Activated gamma-delta T cell treated with anti-CD3 and anti-CD28 coated beads, Interleukin-2, amount 50 U/mL, for 16 hours (primary cell): ENCODE measurements around the gene PTPN1.
A peak's percentile ranks its signal among the peaks of the same experiment; 100 is the strongest.

ENCODE experiments used
- DNase-seq: peaks from one replicate; pipeline ENCODE4 v3.0.0-alpha.2; 2020; ENCODE audit warnings: low read depth

Gene PTPN1

DNA sequence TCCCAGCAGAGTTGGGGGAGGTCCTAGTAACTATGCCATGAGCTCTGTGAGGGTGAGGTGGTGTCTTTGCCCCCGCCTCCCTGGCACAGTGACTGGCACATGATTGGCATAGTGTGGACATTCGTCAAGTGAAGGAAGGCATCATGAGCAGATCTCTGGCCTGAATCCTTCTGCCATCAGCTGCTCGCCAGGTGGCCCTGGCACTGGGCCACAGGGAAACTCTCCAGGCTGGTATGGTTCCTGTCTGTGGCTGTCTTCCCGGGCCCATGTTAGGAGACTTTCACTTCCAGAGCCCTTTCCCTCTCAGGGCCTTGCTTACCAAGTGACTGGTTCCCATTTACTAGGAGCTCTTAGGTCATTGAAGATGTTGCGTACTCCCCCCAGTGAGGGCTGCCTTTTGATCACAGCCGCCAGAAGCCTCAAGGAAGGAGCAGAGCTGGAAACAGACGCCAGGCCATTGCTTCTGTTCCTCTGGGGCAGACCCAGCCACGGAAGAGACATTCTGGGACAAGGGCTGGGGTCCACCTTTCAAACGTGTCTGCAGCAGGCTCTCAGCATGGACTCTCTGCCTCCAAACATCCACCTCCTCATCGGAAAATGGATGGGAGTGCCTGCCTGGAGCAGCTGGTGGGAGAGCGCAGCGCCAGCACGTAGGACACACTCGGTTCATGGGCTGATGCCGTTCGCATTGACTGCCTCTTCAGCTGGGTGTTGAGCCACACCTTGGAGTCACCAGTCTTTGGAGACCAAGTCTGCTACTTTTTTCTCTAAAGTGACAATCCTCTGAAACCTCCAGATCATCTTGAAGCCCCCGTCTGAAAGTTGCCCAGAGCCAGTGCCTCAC is 67.2 kb downstream of the PTPN1 start:
- DNase-seq, result no peak

DNA sequence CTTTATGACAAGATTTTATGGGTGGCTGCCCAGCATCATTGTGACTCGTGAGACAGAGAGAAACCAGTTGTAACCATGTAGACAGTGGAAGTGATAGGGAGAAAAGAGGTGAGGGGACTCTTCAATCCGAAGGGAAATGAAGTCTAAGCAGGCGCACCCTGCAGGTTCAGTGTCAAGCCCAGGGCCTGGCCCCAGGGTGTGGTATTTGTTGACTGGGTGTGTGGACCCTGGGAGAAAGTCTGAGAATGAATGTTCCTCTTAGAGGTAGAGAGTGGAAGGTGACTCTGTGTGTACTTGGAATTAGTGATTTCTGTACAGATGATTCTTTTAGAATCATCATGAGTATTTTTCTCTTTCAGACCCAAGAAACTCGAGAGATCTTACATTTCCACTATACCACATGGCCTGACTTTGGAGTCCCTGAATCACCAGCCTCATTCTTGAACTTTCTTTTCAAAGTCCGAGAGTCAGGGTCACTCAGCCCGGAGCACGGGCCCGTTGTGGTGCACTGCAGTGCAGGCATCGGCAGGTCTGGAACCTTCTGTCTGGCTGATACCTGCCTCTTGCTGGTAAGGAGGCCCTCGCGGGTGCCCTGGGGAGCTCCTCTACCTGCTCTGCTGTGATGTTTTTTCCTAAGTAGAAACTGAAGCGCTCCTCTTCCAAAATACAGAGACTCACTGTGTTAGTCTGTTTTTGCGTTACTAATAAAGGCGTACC is 68.0 kb downstream of the PTPN1 start:
- DNase-seq, result no peak

DNA sequence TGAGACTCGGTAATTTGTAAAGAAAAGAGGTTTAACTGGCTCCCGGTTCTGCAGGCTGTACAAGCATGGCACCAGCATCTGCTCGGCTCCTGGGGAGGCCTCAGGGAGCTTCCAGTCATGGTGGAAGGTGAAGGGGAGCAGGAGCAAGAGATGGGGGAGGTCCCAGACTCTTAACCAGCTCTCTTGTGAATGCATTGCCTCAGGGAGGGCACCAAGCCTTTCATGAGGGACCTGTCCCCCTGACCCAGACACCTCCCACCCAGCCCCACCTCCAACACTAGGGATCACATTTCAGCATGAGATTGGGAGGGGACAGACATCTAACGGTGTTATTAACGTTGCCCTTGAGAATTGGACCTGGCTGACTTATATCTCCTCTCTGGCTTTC is 68.6 kb downstream of the PTPN1 start:
- no peak for DNase-seq

DNA sequence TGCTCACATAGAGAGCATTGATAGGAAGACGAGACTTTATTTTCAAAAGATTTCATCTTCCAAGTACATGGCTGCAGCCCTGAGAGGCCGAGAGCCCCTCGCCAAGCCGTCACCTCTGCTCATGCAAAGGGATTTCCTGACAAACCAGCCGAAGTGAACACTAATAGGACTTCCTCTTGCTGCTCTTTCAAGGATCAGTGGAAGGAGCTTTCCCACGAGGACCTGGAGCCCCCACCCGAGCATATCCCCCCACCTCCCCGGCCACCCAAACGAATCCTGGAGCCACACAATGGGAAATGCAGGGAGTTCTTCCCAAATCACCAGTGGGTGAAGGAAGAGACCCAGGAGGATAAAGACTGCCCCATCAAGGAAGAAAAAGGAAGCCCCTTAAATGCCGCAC is 69.3 kb downstream of the PTPN1 start:
- DNase-seq, result no peak

DNA sequence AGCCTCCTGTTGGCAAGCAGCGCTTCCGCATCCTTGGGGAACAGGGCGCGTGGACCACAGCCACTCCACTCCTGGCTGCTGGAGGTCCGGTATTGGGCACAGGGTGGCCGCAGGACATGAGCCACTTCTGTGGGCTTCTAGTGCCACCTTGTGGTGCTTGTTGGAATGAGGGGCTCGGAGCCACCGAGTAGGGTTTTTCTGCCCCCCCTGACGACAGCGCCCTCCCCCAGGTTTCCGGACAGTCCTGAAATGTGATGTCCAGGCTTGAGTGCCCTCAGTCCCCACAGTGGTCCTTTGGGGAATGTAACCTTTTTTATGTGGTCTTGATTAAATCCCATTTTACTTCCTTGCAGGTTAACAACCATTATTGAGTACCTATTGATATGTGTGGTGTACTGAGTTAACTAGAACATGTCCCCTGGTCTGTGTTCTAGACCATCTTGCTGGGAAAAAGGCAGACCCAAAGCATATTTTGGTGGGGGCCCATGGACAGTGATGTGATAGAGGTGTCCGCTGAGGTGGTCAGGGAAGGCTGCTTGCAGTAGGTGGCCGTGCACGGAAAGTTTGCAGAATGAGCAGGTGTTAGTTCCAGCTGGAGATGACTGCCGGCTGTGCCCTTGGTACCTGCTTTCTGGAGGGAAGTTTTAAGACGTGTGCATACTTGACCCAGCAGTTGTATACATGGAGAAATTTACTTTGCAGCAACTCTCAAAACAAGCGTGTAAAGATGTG is 70.0 kb downstream of the PTPN1 start:
- DNase-seq, result peak; percentile 31

DNA sequence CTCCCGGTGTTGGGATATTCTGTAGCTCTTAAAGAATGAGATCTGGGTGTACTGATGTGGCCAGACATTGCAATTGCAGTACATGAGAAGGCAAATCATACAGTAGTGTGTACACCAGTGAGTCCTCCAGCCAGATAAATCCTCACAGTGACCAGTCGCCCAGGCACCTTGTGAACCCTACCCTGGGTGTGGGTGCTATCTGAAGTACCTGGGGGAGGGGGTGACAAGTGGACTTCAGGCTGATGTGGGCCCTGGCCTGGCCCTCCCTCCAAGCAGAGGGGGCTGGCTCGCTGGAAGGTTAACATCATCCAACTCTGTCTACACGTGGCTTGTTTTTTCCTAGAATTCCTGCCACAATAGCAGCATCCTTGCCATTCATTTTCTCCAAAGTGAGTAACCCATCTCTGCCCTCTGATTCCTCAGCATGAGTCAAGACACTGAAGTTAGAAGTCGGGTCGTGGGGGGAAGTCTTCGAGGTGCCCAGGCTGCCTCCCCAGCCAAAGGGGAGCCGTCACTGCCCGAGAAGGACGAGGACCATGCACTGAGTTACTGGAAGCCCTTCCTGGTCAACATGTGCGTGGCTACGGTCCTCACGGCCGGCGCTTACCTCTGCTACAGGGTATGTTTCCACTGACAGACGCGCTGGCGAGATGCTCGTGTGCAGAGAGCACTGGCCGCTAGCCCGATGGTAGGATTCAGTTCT is 70.8 kb downstream of the PTPN1 start:
- no peak for DNase-seq

DNA sequence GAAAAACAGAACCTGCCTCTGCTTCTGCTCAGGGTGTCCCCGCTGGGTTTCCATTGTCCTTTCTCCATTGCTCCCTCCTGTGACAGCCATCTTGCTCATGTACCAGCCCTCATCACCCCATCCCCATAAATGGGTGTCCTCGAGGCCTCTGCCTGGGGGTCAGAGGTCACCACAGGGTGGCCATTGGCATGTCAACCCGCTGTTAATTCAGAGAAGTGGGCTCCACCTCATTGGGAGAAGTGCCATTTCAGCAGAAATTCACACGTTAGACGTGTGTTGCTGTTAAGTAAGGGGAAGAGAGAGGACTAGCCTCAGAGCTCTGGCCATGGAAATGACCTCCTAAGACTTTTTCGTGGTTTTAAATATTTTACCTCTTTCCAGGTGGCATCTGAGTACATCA is 71.9 kb downstream of the PTPN1 start:
- DNase-seq, result no peak

DNA sequence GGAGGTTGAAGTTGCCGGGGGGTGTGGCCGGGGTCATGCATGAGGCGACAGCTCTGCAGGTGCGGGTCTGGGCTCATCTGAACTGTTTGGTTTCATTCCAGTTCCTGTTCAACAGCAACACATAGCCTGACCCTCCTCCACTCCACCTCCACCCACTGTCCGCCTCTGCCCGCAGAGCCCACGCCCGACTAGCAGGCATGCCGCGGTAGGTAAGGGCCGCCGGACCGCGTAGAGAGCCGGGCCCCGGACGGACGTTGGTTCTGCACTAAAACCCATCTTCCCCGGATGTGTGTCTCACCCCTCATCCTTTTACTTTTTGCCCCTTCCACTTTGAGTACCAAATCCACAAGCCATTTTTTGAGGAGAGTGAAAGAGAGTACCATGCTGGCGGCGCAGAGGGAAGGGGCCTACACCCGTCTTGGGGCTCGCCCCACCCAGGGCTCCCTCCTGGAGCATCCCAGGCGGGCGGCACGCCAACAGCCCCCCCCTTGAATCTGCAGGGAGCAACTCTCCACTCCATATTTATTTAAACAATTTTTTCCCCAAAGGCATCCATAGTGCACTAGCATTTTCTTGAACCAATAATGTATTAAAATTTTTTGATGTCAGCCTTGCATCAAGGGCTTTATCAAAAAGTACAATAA is 72.5 kb downstream of the PTPN1 start:
- DNase-seq, result no peak

DNA sequence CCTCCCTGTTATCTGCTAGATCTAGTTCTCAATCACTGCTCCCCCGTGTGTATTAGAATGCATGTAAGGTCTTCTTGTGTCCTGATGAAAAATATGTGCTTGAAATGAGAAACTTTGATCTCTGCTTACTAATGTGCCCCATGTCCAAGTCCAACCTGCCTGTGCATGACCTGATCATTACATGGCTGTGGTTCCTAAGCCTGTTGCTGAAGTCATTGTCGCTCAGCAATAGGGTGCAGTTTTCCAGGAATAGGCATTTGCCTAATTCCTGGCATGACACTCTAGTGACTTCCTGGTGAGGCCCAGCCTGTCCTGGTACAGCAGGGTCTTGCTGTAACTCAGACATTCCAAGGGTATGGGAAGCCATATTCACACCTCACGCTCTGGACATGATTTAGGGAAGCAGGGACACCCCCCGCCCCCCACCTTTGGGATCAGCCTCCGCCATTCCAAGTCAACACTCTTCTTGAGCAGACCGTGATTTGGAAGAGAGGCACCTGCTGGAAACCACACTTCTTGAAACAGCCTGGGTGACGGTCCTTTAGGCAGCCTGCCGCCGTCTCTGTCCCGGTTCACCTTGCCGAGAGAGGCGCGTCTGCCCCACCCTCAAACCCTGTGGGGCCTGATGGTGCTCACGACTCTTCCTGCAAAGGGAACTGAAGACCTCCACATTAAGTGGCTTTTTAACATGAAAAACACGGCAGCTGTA is 73.4 kb downstream of the PTPN1 start:
- no peak for DNase-seq

DNA sequence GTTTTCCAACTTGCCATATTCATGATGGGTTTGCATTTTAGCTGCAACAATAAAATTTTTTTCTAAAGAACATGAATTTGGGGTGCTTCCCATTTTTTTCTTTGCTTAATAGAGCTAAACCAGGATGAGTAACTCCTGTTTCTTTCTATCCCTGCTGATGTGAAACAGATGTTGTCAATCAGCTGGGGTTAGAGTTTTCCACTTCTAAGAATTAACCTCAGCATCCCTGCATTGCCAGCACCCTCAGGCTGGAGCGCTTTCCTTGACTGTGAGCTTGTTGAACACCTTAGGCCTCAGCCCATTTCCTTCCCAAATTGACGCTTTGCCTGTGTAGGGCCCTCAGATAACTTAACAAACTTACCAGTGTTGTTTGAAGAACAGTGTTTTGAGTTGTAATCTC is 74.5 kb downstream of the PTPN1 start:
- DNase-seq, result no peak

DNA sequence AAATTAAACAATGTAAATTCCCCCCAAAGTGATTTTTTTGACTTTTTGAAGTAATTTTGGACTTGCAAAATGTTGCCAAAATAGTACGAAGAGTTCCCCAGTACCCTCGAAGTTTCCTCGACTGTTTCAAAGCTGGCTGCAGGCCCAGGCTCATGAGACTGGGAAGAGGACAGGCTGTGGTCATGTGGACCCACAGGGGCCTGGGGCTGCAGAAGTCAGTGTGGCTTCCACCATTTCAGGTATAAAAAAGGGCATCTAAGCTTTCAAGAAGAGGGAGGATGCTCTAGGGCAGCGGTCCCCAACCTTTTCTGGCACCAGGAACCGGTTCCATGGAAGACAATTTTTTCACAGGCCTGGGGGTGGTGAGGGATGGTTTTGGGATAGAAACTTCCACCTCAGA is 75.0 kb downstream of the PTPN1 start:
- no peak for DNase-seq

DNA sequence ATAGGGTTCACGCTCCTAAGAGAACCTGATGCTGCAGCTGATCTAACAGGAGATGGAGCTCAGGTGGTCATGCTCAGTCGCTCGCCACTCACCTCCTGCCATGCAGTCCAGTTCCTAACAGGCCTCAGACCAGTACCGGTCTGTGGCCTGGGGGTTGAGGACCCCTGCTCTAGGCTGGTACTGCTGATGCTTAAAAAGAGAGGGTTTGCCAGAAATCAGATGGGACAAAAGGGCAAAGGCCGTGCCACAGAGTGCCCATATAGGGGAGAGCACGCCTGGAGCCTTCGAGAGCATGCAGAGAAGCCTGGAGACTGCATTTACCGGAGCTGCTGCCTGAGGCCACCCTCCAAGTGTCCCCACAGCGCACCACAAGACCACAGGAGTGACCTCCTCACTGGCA is 75.5 kb downstream of the PTPN1 start:
- DNase-seq, result no peak

DNA sequence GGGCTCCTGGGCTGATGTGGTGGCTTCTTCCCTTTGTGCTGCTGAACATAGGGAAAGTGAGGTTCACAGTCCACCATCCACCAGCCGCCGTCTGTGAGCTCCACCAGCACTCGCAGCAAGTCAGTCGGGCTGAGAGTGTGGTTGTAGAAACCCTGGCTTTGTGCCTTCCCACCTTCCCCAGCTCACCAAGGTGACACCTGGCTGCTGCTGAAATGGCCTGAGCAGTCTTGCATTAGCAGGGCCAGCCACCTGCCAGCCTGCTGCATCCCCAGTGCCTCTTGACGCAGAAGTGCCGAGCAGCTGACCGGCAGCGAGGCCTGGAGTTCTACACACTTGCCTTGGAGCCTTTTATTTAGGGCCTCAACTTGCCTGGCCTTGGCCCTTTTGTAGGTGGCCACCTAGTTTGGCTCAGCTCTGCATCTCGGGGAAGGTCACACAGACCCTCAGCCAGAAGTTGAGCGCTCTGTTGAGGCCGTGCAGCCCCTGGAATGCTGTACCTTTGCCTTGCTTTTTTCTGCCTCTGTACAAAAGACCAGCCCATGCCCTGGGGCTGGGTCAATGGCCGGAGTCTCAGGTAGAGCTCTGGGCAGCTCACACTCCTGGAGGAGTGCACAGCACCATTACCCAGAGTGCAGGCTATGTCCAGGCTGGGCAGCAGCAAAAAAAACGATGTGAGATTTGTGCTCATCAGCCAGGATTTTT is 76.5 kb downstream of the PTPN1 start:
- no peak for DNase-seq

DNA sequence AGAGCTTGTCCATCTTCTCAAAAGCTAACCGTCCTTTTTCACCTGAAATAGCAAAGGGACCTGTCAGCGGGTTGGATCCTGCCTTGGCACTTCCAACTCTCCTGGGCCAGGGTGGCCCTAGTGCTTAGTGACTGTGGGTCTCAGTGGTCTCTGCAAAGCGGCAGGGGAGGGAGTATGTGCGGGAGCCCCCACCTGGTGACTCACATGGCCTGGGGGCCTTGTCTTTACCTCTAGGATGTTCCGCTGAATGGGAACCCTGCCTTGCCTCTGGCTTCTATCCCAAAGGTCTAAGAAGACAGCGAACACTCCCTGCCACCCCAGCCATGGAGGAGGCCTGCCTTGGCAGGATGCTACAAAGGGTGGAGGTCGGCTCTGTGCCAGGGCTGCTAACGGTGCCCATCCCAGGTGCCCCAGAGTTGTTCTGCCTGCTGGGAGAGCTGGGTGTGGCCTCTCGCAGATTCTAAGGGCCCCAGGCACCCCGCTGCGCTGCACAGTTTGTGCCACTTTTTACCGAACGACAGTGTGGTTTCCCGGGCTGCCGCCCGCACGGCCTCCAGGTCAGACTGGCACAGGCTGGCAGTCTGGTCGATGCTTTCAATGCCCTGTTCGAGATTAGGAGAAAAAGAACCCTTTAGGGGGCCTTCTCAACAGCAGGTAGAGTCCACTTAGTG is 77.2 kb downstream of the PTPN1 start:
- DNase-seq, result no peak

DNA sequence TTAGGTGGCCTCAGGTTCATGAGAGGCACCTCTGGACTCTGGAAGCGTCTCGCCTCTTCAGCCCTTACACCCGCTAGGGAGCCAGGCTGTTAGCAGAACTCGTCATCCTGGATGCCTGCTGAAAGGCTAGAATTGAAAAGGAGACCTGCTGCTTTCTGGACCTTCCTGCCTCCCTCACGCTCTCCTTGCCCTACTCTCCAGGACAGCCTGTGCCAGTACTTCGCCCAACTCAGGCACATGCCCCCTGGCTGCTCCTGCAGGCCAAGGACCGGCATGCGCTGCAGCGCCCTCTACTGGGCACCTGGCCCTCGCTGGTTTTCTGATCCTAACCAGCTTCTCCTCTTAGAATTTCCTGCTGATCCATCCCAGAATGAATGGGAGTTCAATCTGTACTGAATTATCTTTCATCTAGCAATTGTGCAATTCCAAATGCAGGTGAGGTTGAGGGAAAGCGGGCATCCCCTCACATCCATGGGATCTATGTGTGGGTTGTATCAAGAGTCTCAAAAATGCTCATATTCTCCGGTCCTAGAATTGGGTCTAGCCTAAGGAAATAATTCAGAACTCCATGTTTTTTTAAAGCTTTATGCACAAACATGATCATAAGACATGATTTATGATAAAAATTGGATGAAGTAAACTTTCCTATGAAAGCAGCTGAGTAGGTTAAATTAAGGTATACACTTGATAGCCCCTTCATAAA is 78.0 kb downstream of the PTPN1 start:
- DNase-seq, result peak; percentile 61

DNA sequence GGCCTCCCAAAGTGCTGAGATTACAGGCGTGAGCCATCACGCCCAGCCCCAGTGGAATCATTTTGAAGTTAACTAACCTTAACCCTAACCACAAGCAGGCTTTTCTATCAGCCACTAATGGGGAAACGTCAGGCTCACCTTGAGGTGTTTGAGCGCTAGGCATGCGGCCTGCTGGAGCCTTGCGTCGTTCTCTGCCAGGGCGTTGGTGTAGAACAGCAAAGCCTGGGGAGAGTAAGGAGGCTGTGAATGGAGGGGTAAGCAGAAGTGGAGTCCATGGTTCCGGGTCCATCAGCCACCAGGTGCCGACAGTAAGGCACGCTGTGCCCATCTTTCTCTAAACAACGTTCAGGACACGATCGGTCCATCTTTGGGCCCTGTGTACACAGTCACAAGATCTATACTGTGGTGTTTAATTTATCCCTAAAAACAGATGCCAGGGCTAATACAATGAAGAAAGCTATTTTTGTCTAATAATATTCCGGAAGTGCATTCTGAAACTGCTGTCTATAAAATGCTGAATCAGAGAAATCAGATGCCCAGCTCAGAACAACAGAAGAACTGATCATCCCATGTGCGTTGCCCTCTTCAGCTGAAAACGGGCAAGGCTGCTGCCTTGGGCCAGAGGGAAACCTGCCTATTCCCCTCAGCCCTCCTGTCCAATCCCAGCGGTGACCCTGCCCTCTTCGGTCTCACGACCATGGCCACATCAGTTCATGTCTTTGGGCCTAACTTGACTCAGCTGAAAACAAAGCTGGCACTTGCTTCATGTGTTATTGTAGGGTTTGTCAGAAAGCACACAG is 79.6 kb downstream of the PTPN1 start:
- no peak for DNase-seq

DNA sequence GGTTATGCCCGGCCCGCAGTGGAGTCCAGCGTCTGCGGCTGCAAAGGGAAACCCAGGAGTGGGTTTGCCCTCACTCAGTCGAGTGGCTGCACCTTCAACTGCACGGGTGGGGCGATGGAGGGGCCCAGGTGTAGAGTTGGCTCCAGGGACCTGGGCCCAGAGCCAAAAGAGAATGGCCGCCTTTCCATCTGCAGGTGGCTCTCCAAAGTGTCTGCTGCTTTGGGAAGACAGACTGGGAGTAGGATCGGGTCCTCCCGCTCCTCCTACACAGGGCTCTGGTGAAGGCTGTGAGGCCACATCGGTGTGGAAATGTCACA is 80.1 kb downstream of the PTPN1 start:
- DNase-seq, result no peak

DNA sequence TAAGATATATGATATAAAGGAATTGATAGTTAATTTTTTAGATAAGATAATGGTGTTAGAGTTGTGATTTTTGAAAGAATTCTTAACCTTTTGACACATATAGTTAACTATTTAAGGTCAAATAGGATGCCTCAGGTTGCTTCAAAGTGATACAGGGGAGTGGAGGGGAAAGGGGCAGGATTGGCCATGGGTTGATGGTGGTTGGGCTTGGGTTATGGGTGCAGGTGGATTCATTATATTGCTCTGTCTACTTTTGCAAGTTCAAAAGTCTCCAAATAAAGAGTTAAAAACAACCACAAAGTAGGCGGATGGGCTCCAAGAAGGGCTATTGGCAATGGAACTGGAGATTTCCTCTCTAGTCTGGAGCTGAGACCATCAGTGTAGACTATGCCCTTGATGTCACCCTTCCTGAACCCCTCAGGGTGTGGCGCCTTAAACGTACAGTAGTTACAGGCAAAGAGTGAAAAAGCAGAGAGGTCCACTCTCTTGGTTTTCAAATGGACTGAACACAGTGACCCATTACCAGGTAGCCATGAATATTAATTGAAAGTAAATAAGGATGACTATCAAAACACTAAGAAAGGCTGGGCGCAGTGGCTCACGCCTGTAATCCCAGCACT is 81.2 kb downstream of the PTPN1 start:
- no peak for DNase-seq
